Measurements from ENCODE around the gene TMIE. TPM values are rescaled to one million over a fixed set of nuclear protein-coding genes. Genes with fewer than 3 reads are reported as not detected.

TMIE gene
- total RNA-seq, 4 donors from 2014 or later = 0.33 to 1.2 (median 0.69) TPM; not detected in 1

DNA sequence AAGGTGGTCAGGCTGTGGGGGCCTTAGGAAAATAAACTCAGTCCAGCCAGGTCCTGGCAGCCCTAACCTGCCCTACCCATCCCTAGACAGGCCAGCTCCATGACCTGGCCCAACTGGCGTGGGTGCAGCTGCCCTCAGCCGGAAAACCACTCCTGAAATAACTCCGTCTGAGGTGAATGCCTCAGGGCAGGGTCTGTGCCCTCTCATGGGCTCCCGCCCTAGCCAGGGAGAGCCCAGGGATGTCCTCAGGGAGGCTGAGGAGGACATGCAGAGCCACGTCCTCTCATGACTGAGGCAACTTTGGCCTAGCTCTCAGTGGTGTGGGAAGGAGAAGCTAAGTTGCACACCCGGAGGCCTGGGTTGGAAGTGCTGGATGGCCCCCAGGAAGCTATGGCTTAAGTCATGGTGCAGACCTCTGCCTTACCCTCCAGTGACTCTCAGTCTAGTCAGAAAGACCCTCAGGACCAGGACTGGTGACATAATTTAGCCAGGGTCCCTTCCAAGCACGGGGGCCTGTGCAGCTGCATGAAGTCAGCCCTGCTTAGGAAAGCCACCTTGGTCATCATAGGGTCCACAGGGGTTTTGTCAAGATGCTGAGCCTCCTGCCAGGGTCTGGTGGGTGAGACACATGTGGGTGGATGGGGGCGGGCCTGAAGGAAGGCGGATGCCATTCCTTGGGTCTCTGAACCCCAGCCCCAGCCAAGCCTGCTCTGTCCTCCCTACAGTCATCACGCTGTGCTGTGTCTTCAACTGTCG, 7.4 kb downstream of the TMIE start:
- H3K27ac ChIP-seq (replicated peaks in 1 of 4) = no peak overlapping the region
- no peaks in the 10 kb centered on the region for H3K9me3 ChIP-seq
- H3K4me3 ChIP-seq = no peak overlapping the region
- WGBS = 88% methylated on average over 7 of the region's 11 CpGs
- no peak for TF ChIP-seq POLR2AphosphoS5 (IDR thresholded peaks at IDR 0.05)
- DNase-seq (ENCODE audit: extremely low spot score) = no peak
- no peaks in the 10 kb centered on the region for H3K27me3 ChIP-seq
- H3K4me1 ChIP-seq = peaks cover 0 to 7% (median 1%) of the 10 kb centered on the region in 4 donors
- intact Hi-C loops (cut with DNase I) = loop anchor here (5.0 kb wide), 1 partner anchor 154 kb away; the partner anchor contains the start of gene MYL3
- no peaks in the 10 kb centered on the region for H3K36me3 ChIP-seq

DNA sequence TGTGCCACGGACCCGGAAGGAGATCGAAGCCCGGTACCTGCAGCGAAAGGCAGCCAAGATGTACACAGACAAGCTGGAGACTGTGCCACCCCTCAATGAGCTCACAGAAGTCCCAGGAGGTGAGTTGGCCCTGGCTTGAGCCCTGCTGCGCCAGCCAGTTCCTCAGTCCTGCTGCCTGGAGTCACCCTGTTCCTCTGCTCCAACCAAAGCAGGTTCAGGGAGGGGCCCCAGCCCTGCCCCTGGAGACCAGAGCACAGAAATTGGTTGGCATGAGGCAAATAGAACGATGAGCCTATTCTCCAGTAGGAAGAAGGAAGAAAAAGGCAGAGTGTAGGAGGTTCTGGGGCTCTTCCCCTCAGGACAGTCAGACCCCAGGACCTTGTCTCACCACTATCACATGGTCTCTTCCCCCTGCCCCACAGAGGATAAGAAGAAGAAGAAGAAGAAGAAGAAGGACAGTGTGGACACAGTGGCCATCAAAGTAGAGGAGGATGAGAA, 8.0 kb downstream of the TMIE start:
- no peaks in the 10 kb centered on the region for H3K9me3 ChIP-seq
- intact Hi-C loops (cut with DNase I) = loop anchor here (5.0 kb wide), 1 partner anchor 153 kb away; the partner anchor contains the start of gene MYL3
- H3K4me3 ChIP-seq = no peak overlapping the region
- peaks cover 0 to 7% (median 1%) of the 10 kb centered on the region in 4 donors for H3K4me1 ChIP-seq
- TF ChIP-seq POLR2AphosphoS5 (IDR thresholded peaks at IDR 0.05) = no peak
- no peaks in the 10 kb centered on the region for H3K27me3 ChIP-seq
- 100% methylated on average over 1 of the region's 7 CpGs for WGBS
- DNase-seq (ENCODE audit: extremely low spot score) = no peak
- no peaks in the 10 kb centered on the region for H3K36me3 ChIP-seq
- no peak overlapping the region for H3K27ac ChIP-seq (replicated peaks in 1 of 4)

- H3K27ac ChIP-seq (replicated peaks in 1 of 4) = no peak overlapping the region
- no peak for DNase-seq (ENCODE audit: extremely low spot score)
- no peaks in the 10 kb centered on the region for H3K27me3 ChIP-seq
- no peaks in the 10 kb centered on the region for H3K9me3 ChIP-seq
- no peaks in the 10 kb centered on the region for H3K36me3 ChIP-seq
- WGBS = 87% methylated on average over 6 of the region's 6 CpGs
- H3K4me3 ChIP-seq = no peak overlapping the region
- peaks cover 0 to 7% (median 1%) of the 10 kb centered on the region in 4 donors for H3K4me1 ChIP-seq
- intact Hi-C loops (cut with DNase I) = loop anchor here (5.0 kb wide), 1 partner anchor 153 kb away; the partner anchor contains the start of gene MYL3
- TF ChIP-seq POLR2AphosphoS5 (IDR thresholded peaks at IDR 0.05) (no peak), POLR2A (IDR thresholded peaks at IDR 0.05; ENCODE audit: low read depth) (no peak), EP300 (IDR thresholded peaks at IDR 0.05) (no peak)
- TF ChIP-seq, protein P1, sequence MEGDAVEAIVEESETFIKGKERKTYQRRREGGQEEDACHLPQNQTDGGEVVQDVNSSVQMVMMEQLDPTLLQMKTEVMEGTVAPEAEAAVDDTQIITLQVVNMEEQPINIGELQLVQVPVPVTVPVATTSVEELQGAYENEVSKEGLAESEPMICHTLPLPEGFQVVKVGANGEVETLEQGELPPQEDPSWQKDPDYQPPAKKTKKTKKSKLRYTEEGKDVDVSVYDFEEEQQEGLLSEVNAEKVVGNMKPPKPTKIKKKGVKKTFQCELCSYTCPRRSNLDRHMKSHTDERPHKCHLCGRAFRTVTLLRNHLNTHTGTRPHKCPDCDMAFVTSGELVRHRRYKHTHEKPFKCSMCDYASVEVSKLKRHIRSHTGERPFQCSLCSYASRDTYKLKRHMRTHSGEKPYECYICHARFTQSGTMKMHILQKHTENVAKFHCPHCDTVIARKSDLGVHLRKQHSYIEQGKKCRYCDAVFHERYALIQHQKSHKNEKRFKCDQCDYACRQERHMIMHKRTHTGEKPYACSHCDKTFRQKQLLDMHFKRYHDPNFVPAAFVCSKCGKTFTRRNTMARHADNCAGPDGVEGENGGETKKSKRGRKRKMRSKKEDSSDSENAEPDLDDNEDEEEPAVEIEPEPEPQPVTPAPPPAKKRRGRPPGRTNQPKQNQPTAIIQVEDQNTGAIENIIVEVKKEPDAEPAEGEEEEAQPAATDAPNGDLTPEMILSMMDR (IDR thresholded peaks at IDR 0.05) = no peak
Observed at GRCh38 chr3:46709721-46710120, 8.5 kb downstream of the TMIE start.

- Histone ChIP-seq H3K4me3 (no peak overlapping the region), H3K4me1 (peaks cover 0 to 3% (median under 1%) of the 10 kb centered on the region in 4 donors), H3K9me3 (no peaks in the 10 kb centered on the region), H3K36me3 (no peaks in the 10 kb centered on the region), H3K27ac (replicated peaks in 1 of 4) (no peak overlapping the region), H3K27me3 (no peaks in the 10 kb centered on the region)
- WGBS = 92% methylated on average over 6 of the region's 7 CpGs
- intact Hi-C loops (cut with DNase I) = no loop called here
- no peak for DNase-seq (ENCODE audit: extremely low spot score)
- TF ChIP-seq POLR2A (IDR thresholded peaks at IDR 0.05; ENCODE audit: low read depth) (no peak), EP300 (IDR thresholded peaks at IDR 0.05) (no peak), POLR2AphosphoS5 (IDR thresholded peaks at IDR 0.05) (no peak)
- TF ChIP-seq, protein P1 (IDR thresholded peaks at IDR 0.05) = no peak
Observed at GRCh38 chr3:46710229-46710628, 9.0 kb downstream of the TMIE start.

- intact Hi-C loops (cut with DNase I) = no loop called here
- WGBS = 92% methylated on average over 2 of the region's 6 CpGs
- Histone ChIP-seq H3K4me1 (no peaks in the 10 kb centered on the region), H3K27ac (replicated peaks in 1 of 4) (no peak overlapping the region), H3K27me3 (no peaks in the 10 kb centered on the region), H3K9me3 (no peaks in the 10 kb centered on the region), H3K36me3 (no peaks in the 10 kb centered on the region), H3K4me3 (no peak overlapping the region)
- TF ChIP-seq POLR2AphosphoS5 (IDR thresholded peaks at IDR 0.05) (no peak), POLR2A (IDR thresholded peaks at IDR 0.05; ENCODE audit: low read depth) (no peak), EP300 (IDR thresholded peaks at IDR 0.05) (no peak)
- TF ChIP-seq, protein P1 (IDR thresholded peaks at IDR 0.05) = no peak
- no peak for DNase-seq (ENCODE audit: extremely low spot score)
Observed at GRCh38 chr3:46710671-46711295, 9.6 kb downstream of the TMIE start.
